Heart left ventricle (tissue), 13 donors: ENCODE data around the gene ATP9B.

Source experiments
- CTCF ChIP-seq, 12 donors: fragments of 200-600 bp; sonication (generic) in 4 of 12; IDR thresholded peaks; one replicate each; pipeline versions ENCODE4 v1.5.0 to v1.8.0; 2018 to 2022; ENCODE audit warnings: antibody characterized with exemption in 12 of 12, mild to moderate bottlenecking in 5 of 12
- POLR2A ChIP-seq, 2 donors: fragments of 450-650 bp; IDR thresholded peaks; one replicate each; pipeline ENCODE4 v1.6.1; 2017; ENCODE audit warnings: antibody characterized with exemption in 2 of 2, mild to moderate bottlenecking in 2 of 2, moderate library complexity in 2 of 2
- donor health status: ischemic (EF 13 %, LVEDD 7.1; RV severe dilation, severe dysfunction).
- donor health status: DM: no; HTN: yes; CAD: no.
- donor health status: DM: no; HTN: no; CAD: no.
- donor health status: ischemic (EF 25% LVEDD 6.9; RV normal size, moderate dysfunction).
- donor health status: ischemic (EF 25% LVEDD 5.7; RV mildly dilated, moderate dysfunction).
- donor health status: ischemic (EF 35%, LVEDD 5.7; RV mildly dilated, moderate dysfunction).
- donor health status: nonischemic (EF 11% LVEDD 7.7; RV severe dilation, severe dysfunction).
- donor health status: DM: yes; HTN: yes; CAD: no.
- donor health status: PGD.
- donor health status: ischemic (EF 29% LVEDD 5.4; RV normal size, mild dysfunction).
- donor health status: nonischemic (EF 23%, LVEDD 6.1; RV moderate dilation, normal function).

- TF ChIP-seq POLR2A (IDR thresholded peaks at IDR 0.05) (no peak), CTCF (IDR thresholded peaks at IDR 0.05) (peak in 2 of 12 donors; percentile 13 to 14)
Observed at GRCh38 chr18:79208906-79209305, 139.7 kb downstream of the ATP9B start.
